Glutamatergic neuron (in vitro differentiated cells): ENCODE data around the gene PSMC3IP. TPM values are rescaled to one million over a fixed set of nuclear protein-coding genes. Genes with fewer than 3 reads are reported as not detected.
A peak's percentile ranks its signal among the peaks of the same experiment; 100 is the strongest.

ENCODE experiments used
- DNase-seq: peaks from one replicate; pipeline ENCODE4 v3.0.0; 2022
- H3K27ac Mint-ChIP-seq: one replicate; pipeline ENCODE4 v1.8.0; 2020; ENCODE audit warnings: mild to moderate bottlenecking, mixed read lengths, inconsistent platforms; ENCODE audit not compliant: unreplicated experiment
- H3K27me3 Mint-ChIP-seq: one replicate; pipeline ENCODE4 v1.8.0; 2020; ENCODE audit warnings: mild to moderate bottlenecking, moderate library complexity, mixed read lengths, inconsistent platforms; ENCODE audit not compliant: unreplicated experiment
- H3K36me3 Mint-ChIP-seq: one replicate; pipeline ENCODE4 v1.8.0; 2020; ENCODE audit warnings: mild to moderate bottlenecking, mixed read lengths, inconsistent platforms; ENCODE audit not compliant: unreplicated experiment
- H3K4me1 Mint-ChIP-seq: one replicate; pipeline ENCODE4 v1.8.0; 2020; ENCODE audit warnings: mild to moderate bottlenecking, low read depth, mixed read lengths, inconsistent platforms; ENCODE audit not compliant: unreplicated experiment
- H3K4me3 Mint-ChIP-seq: one replicate; pipeline ENCODE4 v1.8.0; 2020; ENCODE audit warnings: mild to moderate bottlenecking, mixed read lengths, inconsistent platforms; ENCODE audit not compliant: unreplicated experiment
- H3K9me3 Mint-ChIP-seq: one replicate; pipeline ENCODE4 v1.8.0; 2020; ENCODE audit warnings: mild to moderate bottlenecking, moderate library complexity, mixed read lengths, inconsistent platforms; ENCODE audit not compliant: unreplicated experiment
- CTCF ChIP-seq: fragments of 200-600 bp; sonication (generic); IDR thresholded peaks from one replicate; pipeline ENCODE4 v1.5.0; 2021; ENCODE audit not compliant: partially characterized antibody, unreplicated experiment
- total RNA-seq: library from RNA; stranded (reverse); fragmentation: NEBNext Ultra II Directional; extraction: Animal tissue kit (Norgen Biotek cat#: 25700); gene quantifications from one replicate; pipeline ENCODE4 v1.2.1, GENCODE V29; 2021; ENCODE audit not compliant: unreplicated experiment

The PSMC3IP gene
- total RNA-seq, 1 donor from 2014 or later = 12.0 TPM

DNA sequence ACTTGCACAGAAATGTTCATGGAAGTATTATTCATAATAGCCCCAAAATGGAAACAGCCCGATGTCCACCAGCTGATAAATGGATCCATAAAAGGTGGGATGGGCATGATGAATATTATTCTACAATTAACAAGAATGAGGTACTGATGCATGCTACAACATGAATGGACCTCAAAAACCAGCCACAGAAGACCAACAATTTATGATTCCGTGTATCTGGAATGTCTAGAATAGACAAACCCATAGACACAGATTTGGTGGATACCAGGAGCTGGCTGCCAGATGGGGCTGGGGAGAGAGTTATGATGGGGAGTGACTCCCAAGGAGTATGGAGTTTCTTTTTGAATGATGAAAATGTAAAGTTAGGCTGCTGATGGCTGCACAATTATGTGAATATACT is 52.3 kb downstream of the PSMC3IP start:
- no peak overlapping the region for H3K27ac Mint-ChIP-seq
- H3K4me1 Mint-ChIP-seq = peaks cover 16% of the 10 kb centered on the region
- H3K9me3 Mint-ChIP-seq = peaks cover 7% of the 10 kb centered on the region
- peaks cover 3% of the 10 kb centered on the region for H3K27me3 Mint-ChIP-seq
- no peak for TF ChIP-seq CTCF
- no peak overlapping the region for H3K4me3 Mint-ChIP-seq
- H3K36me3 Mint-ChIP-seq = no peaks in the 10 kb centered on the region
- no peak for DNase-seq

DNA sequence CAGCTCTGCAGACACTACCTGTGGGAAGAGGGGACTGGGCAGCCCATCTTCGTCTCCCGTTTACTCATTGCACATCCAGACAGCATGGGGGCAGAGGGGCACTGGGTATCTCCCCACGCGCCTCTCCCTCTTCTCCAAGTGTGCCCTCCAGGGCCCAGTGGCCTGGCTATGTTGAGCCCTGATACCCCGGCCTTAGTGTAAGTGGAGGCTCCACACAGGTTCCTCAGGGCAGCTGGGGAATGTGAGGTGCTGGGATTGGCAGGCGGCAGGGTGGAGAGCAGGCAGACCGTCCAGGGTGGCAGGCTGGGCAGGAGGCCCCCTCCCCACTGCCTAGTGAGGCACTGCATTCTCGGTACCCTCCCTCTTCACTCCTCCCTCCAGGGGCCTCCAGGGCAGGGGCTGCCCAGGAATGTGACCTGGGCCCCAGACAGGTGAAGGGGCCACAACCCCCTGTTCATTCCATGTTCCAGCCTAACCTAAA is 54.7 kb downstream of the PSMC3IP start:
- H3K4me1 Mint-ChIP-seq = peaks cover 34% of the 10 kb centered on the region
- no peak for DNase-seq
- no peak for TF ChIP-seq CTCF
- no peak overlapping the region for H3K4me3 Mint-ChIP-seq
- peaks cover 4% of the 10 kb centered on the region for H3K9me3 Mint-ChIP-seq
- no peaks in the 10 kb centered on the region for H3K36me3 Mint-ChIP-seq
- peaks cover 3% of the 10 kb centered on the region for H3K27me3 Mint-ChIP-seq
- peak overlapping the region; percentile 8 for H3K27ac Mint-ChIP-seq

Other genes starting within 250 kb of the PSMC3IP start
- 68.0 TPM for gene STAT3, start 189.3 kb downstream of the PSMC3IP start, total RNA-seq
- gene CAVIN1, start 154.5 kb downstream of the PSMC3IP start, total RNA-seq = 0.32 TPM
- 253 TPM for gene ATP6V0A1, start 118.9 kb downstream of the PSMC3IP start, total RNA-seq
- gene NAGLU, start 41.5 kb downstream of the PSMC3IP start, total RNA-seq = 42.8 TPM
- gene HSD17B1, start 24.8 kb downstream of the PSMC3IP start, total RNA-seq = 4.1 TPM
- gene COASY, start 15.6 kb downstream of the PSMC3IP start, total RNA-seq = 57.4 TPM
- gene MLX, start 10.6 kb downstream of the PSMC3IP start, total RNA-seq = 62.5 TPM
- gene RETREG3, start 31.6 kb upstream of the PSMC3IP start, total RNA-seq = 88.2 TPM
- gene TUBG1, start 32.0 kb upstream of the PSMC3IP start, total RNA-seq = 74.2 TPM
- gene TUBG2, start 81.6 kb upstream of the PSMC3IP start, total RNA-seq = 22.1 TPM
- gene PLEKHH3, start 99.3 kb upstream of the PSMC3IP start, total RNA-seq = 40.6 TPM
- 1.6 TPM for gene CCR10, start 104.1 kb upstream of the PSMC3IP start, total RNA-seq
- 44.8 TPM for gene CNTNAP1, start 104.8 kb upstream of the PSMC3IP start, total RNA-seq
- gene EZH1, start 167.3 kb upstream of the PSMC3IP start, total RNA-seq = 32.2 TPM
- 4.6 TPM for gene RAMP2, start 183.5 kb upstream of the PSMC3IP start, total RNA-seq
- 84.3 TPM for gene VPS25, start 195.7 kb upstream of the PSMC3IP start, total RNA-seq
- gene WNK4, start 202.9 kb upstream of the PSMC3IP start, total RNA-seq = 2.7 TPM
- 56.7 TPM for gene COA3, start 221.0 kb upstream of the PSMC3IP start, total RNA-seq
- gene CNTD1, start 221.1 kb upstream of the PSMC3IP start, total RNA-seq = not detected
- 72.1 TPM for gene BECN1, start 246.6 kb upstream of the PSMC3IP start, total RNA-seq